Renal cortex interstitium (tissue), 11 donors: ENCODE results near the gene LHPP. TPM values are rescaled to one million over a fixed set of nuclear protein-coding genes. Genes with fewer than 3 reads are reported as not detected.

Experiments used
- DNase-seq, 11 donors: peaks; one replicate each; pipeline ENCODE4 v3.0.0-alpha.2; 2013; ENCODE audit warnings: low read depth in 9 of 11, low spot score in 4 of 11; ENCODE audit errors: extremely low read depth in 1 of 11
- polyA plus RNA-seq, 3 donors: library from polyadenylated mRNA; unstranded; fragments of 120-200 nt; gene quantifications; one replicate each; pipeline ENCODE4 v1.2.1, GENCODE V29; 2013; ENCODE audit not compliant: insufficient read length in 3 of 3

LHPP gene
- polyA plus RNA-seq, 3 donors, result 16.5 to 24.8 (median 22.0) TPM

GRCh38 chr10:124592101-124592500 lies 130.5 kb downstream of the LHPP start:
- DNase-seq, result no peak

- no peak for DNase-seq
Observed at GRCh38 chr10:124592736-124593430, 131.3 kb downstream of the LHPP start.

- no peak for DNase-seq
Observed at GRCh38 chr10:124593431-124593985, 131.9 kb downstream of the LHPP start.

GRCh38 chr10:124594240-124594639 lies 132.6 kb downstream of the LHPP start:
- DNase-seq, result no peak

GRCh38 chr10:124595143-124595883 lies 133.7 kb downstream of the LHPP start:
- no peak for DNase-seq

GRCh38 chr10:124596116-124596785 lies 134.6 kb downstream of the LHPP start:
- DNase-seq, result no peak

GRCh38 chr10:124596962-124597845 lies 135.6 kb downstream of the LHPP start:
- no peak for DNase-seq

GRCh38 chr10:124597846-124598165 lies 136.2 kb downstream of the LHPP start:
- DNase-seq, result no peak

GRCh38 chr10:124598196-124598595 lies 136.6 kb downstream of the LHPP start:
- no peak for DNase-seq

GRCh38 chr10:124598773-124599587 lies 137.4 kb downstream of the LHPP start:
- DNase-seq, result no peak

GRCh38 chr10:124599588-124600050 lies 138.0 kb downstream of the LHPP start:
- no peak for DNase-seq

GRCh38 chr10:124600051-124600880 lies 138.6 kb downstream of the LHPP start:
- no peak for DNase-seq

GRCh38 chr10:124601016-124601415 lies 139.4 kb downstream of the LHPP start:
- no peak for DNase-seq

GRCh38 chr10:124601431-124602120 lies 140.0 kb downstream of the LHPP start:
- peak in 1 of 11 donors; percentile 43 for DNase-seq

GRCh38 chr10:124602121-124602561 lies 140.5 kb downstream of the LHPP start:
- no peak for DNase-seq

- no peak for DNase-seq
Observed at GRCh38 chr10:124602646-124603365, 141.2 kb downstream of the LHPP start.
